KMS-11 (cell line): Measurements from ENCODE around the gene PP2D1.
"Not testable (repeated sequence)": the region's sequence is repeated elsewhere in the genome, so short reads cannot be mapped to it uniquely, and the experiment has no call there.

Source experiments
- H2AFZ ChIP-seq: fragments of 200-600 bp; sonication (generic); 2 replicates; pipeline ENCODE4 v1.6.1; 2016; ENCODE audit warnings: antibody characterized with exemption, mixed run types, low read depth
- H3K27ac ChIP-seq: fragments of 200-600 bp; sonication (generic); 2 replicates; pipeline ENCODE4 v1.6.1; 2016; ENCODE audit warnings: mild to moderate bottlenecking, mixed run types
- H3K27me3 ChIP-seq: fragments of 200-600 bp; sonication (generic); 2 replicates; pipeline ENCODE4 v1.6.1; 2017; ENCODE audit warnings: mild to moderate bottlenecking, low read depth, mixed run types, moderate library complexity; ENCODE audit not compliant: insufficient read depth
- H3K36me3 ChIP-seq: fragments of 200-600 bp; sonication (generic); 2 replicates; pipeline ENCODE4 v1.6.1; 2017; ENCODE audit warnings: mild to moderate bottlenecking, mixed run types; ENCODE audit not compliant: insufficient read depth
- H3K4me1 ChIP-seq: fragments of 200-600 bp; sonication (generic); 2 replicates; pipeline ENCODE4 v1.6.1; 2016; ENCODE audit warnings: mild to moderate bottlenecking, low read depth, mixed run types; ENCODE audit not compliant: poor library complexity, severe bottlenecking
- H3K4me2 ChIP-seq: fragments of 200-600 bp; sonication (generic); 2 replicates; pipeline ENCODE4 v1.7.0; 2016; ENCODE audit warnings: mild to moderate bottlenecking, mixed run types
- H3K4me3 ChIP-seq: fragments of 200-600 bp; sonication (generic); IDR thresholded peaks from 2 replicates; pipeline ENCODE4 v1.6.1; 2017; ENCODE audit warnings: low read depth, low read length, mixed read lengths; ENCODE audit not compliant: insufficient read depth
- H3K79me2 ChIP-seq: fragments of 200-600 bp; sonication (generic); 2 replicates; pipeline ENCODE4 v1.6.1; 2016; ENCODE audit warnings: low read depth, mixed run types; ENCODE audit not compliant: insufficient read depth
- H3K9ac ChIP-seq: fragments of 200-600 bp; sonication (generic); 2 replicates; pipeline ENCODE4 v1.6.1; 2016; ENCODE audit warnings: mild to moderate bottlenecking, mixed run types
- H4K20me1 ChIP-seq: fragments of 200-600 bp; sonication (generic); 2 replicates; pipeline ENCODE4 v1.6.1; 2016; ENCODE audit warnings: mild to moderate bottlenecking, mixed run types; ENCODE audit not compliant: insufficient read depth
- CTCF ChIP-seq: fragments of 200-600 bp; sonication (generic); conservative IDR thresholded peaks from 2 replicates; pipeline ENCODE4 v1.6.1; 2017; ENCODE audit warnings: low read depth, mild to moderate bottlenecking, antibody characterized with exemption, low read length, moderate library complexity, mixed read lengths

Gene PP2D1

GRCh38 chr3:19997502-19997901, 14.6 kb downstream of the PP2D1 start:
- no peak overlapping the region for H3K4me2 ChIP-seq
- H3K27me3 ChIP-seq, result no peaks in the 10 kb centered on the region
- H3K36me3 ChIP-seq, result no peaks in the 10 kb centered on the region
- TF ChIP-seq CTCF, result no peak
- H2AFZ ChIP-seq, result no peak overlapping the region
- H3K4me1 ChIP-seq, result no peaks in the 10 kb centered on the region
- H3K9ac ChIP-seq, result no peak overlapping the region
- H3K79me2 ChIP-seq, result no peaks in the 10 kb centered on the region
- no peak overlapping the region for H3K4me3 ChIP-seq
- H4K20me1 ChIP-seq, result no peaks in the 10 kb centered on the region
- no peak overlapping the region for H3K27ac ChIP-seq

- H3K27ac ChIP-seq, result no peak overlapping the region
- no peaks in the 10 kb centered on the region for H3K36me3 ChIP-seq
- no peaks in the 10 kb centered on the region for H3K27me3 ChIP-seq
- no peaks in the 10 kb centered on the region for H4K20me1 ChIP-seq
- no peak overlapping the region for H2AFZ ChIP-seq
- no peaks in the 10 kb centered on the region for H3K4me1 ChIP-seq
- TF ChIP-seq CTCF, result no peak
- no peaks in the 10 kb centered on the region for H3K79me2 ChIP-seq
- no peak overlapping the region for H3K9ac ChIP-seq
- no peak overlapping the region for H3K4me2 ChIP-seq
- no peak overlapping the region for H3K4me3 ChIP-seq
Observed at GRCh38 chr3:19994796-19995195, 17.3 kb downstream of the PP2D1 start.

GRCh38 chr3:19988904-19989303, 23.2 kb downstream of the PP2D1 start:
- not testable (repeated sequence) for H2AFZ ChIP-seq, H3K27me3 ChIP-seq, H3K4me3 ChIP-seq, H3K9ac ChIP-seq, H3K36me3 ChIP-seq, H3K27ac ChIP-seq, H3K4me2 ChIP-seq, H3K4me1 ChIP-seq, H3K79me2 ChIP-seq, H4K20me1 ChIP-seq

- no peak overlapping the region for H3K4me2 ChIP-seq
- no peak overlapping the region for H3K4me3 ChIP-seq
- no peak for TF ChIP-seq CTCF
- no peak overlapping the region for H3K9ac ChIP-seq
- no peak overlapping the region for H3K27ac ChIP-seq
- peaks cover 3% of the 10 kb centered on the region; the same call in 1 of the 2 replicates for H3K79me2 ChIP-seq
- H3K4me1 ChIP-seq, result no peaks in the 10 kb centered on the region
- H3K27me3 ChIP-seq, result no peaks in the 10 kb centered on the region
- no peak overlapping the region for H2AFZ ChIP-seq
- H3K36me3 ChIP-seq, result no peaks in the 10 kb centered on the region
- H4K20me1 ChIP-seq, result no peaks in the 10 kb centered on the region
Observed at GRCh38 chr3:19972054-19972453, 40.0 kb downstream of the PP2D1 start.

GRCh38 chr3:19970327-19970726, 41.7 kb downstream of the PP2D1 start:
- no peak for TF ChIP-seq CTCF
- Histone ChIP-seq H3K79me2 (peaks cover 3% of the 10 kb centered on the region; the same call in 1 of the 2 replicates), H3K9ac (no peak overlapping the region), H3K27me3 (no peaks in the 10 kb centered on the region), H3K4me3 (no peak overlapping the region), H3K27ac (no peak overlapping the region), H4K20me1 (no peaks in the 10 kb centered on the region), H3K4me1 (no peaks in the 10 kb centered on the region), H2AFZ (no peak overlapping the region), H3K36me3 (no peaks in the 10 kb centered on the region), H3K4me2 (no peak overlapping the region)
